NCI-H2196 (cell line): Measurements from ENCODE around the gene POP7.
"Not testable (repeated sequence)": the region's sequence is repeated elsewhere in the genome, so short reads cannot be mapped to it uniquely, and the experiment has no call there.

Experiments
- DNase-seq: peaks from one replicate; lab custom pipeline; 2025; ENCODE audit not compliant: unreplicated experiment; lab: John Stamatoyannopoulos, UW

The POP7 gene

DNA sequence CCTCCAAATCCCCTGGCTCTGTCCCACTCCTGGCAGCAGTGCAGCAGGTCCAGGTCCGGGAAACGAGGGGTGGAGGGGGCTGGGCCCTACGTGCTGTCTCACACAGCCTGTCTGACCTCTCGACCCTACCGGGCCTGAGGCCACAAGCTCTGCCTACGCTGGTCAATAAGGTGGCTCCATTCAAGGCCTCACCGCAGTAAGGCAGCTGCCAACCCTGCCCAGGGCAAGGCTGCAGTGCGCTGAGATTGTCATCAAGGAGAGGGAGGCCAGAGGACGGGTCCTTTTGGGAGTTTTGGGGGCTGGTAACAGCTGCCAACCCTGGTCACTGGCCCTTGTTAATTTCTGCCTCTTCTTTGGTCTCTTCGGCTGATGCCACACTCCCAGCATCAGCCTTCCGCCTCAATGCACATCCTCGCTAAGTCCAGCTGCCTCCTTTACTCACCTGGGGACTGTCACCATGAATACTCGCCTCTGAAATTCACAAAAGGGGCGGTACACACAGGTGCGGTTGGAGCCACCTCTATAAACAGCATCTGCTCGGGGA, 17.9 kb downstream of the POP7 start:
- DNase-seq, result no peak

GRCh38 chr7:100724364-100724763, 18.4 kb downstream of the POP7 start:
- not testable (repeated sequence) for DNase-seq

GRCh38 chr7:100726996-100727761, 21.3 kb downstream of the POP7 start:
- DNase-seq, result no peak

DNA sequence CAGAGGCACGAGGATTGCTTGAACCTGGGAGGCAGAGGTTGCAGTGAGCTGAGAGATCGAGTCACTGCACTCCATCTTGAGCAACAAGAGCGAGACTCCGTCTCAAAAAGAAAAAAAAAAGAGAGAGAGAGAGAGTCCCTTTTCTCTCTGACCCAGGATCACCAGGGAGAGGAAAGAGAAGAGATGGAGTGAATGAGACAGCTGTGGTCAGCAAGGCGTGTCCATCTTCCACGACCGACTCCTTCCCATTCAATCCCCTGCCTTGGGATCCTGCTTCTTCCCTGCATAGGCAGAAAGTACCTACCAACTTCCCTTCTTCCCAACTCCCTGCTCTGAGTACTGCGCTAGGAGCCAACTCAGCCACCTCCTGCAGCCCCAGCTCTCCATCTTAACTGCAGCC, 22.3 kb downstream of the POP7 start:
- no peak for DNase-seq

GRCh38 chr7:100730136-100730800, 24.3 kb downstream of the POP7 start:
- DNase-seq, result no peak

GRCh38 chr7:100731937-100732636, 26.2 kb downstream of the POP7 start:
- no peak for DNase-seq

DNA sequence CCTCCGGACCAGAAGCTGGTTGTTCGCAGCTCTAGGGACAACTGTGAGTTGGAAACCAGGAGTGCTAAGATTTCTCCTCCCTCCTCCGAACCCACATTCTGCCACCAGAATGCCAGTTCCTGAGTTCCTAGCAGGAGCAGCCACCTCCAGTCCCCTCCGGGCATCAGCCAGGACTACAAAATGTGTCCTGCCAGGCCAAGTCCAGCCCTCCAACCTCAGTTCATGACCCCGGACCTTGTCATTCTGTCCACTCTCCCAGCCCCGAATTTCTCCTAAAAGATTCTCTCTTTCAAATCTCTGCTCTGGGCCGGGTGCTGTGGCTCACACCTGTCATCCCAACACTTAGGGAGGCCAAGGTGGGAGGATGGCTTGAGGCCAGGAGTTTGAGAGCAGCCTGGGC, 29.8 kb downstream of the POP7 start:
- no peak for DNase-seq

DNA sequence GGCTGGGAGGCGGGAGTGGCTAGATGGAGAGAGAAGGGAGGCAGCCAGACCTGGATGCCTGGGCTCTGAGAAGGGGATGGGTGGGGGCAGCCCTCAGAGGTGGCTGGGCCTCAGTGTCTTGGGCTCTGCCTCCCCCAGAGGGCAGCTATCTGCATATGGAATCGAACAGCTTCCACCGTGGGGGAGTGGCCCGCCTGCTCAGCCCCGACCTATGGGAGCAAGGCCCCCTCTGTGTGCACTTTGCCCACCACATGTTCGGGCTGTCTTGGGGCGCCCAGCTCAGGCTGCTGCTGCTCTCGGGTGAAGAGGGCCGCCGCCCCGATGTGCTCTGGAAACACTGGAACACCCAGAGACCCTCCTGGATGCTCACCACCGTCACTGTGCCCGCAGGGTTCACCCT, 30.8 kb downstream of the POP7 start:
- DNase-seq, result no peak

GRCh38 chr7:100739934-100740333, 34.0 kb downstream of the POP7 start:
- no peak for DNase-seq

GRCh38 chr7:100744605-100745004, 38.7 kb downstream of the POP7 start:
- DNase-seq, result no peak

- no peak for DNase-seq
Measured at GRCh38 chr7:100745184-100745583, 39.3 kb downstream of the POP7 start.

- no peak for DNase-seq
Measured at GRCh38 chr7:100752994-100753393, 47.1 kb downstream of the POP7 start.

DNA sequence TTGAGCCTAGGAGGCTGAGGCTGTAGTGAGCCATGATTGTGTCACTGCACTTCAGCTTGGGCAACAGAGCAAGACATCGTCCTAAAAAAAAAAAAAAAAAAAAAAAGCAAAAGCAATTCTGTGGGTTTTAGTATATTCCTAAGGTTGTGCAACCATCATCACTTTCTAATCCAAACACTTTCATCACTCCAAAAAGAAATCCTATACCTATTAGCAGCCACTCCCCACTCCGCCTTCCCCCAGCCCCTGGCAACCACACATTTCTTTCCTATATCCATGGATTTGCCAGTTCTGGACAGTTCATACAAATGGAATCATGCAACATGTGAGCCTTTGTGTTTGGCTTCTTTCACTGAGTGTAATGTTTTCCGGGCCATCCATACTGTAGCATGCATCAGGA, 47.8 kb downstream of the POP7 start:
- no peak for DNase-seq
